ENCODE results near the gene TNRC18. TPM values are rescaled to one million over a fixed set of nuclear protein-coding genes. Genes with fewer than 3 reads are reported as not detected.
"Not testable (repeated sequence)": the region's sequence is repeated elsewhere in the genome, so short reads cannot be mapped to it uniquely, and the experiment has no call there.

The TNRC18 gene, protein sequence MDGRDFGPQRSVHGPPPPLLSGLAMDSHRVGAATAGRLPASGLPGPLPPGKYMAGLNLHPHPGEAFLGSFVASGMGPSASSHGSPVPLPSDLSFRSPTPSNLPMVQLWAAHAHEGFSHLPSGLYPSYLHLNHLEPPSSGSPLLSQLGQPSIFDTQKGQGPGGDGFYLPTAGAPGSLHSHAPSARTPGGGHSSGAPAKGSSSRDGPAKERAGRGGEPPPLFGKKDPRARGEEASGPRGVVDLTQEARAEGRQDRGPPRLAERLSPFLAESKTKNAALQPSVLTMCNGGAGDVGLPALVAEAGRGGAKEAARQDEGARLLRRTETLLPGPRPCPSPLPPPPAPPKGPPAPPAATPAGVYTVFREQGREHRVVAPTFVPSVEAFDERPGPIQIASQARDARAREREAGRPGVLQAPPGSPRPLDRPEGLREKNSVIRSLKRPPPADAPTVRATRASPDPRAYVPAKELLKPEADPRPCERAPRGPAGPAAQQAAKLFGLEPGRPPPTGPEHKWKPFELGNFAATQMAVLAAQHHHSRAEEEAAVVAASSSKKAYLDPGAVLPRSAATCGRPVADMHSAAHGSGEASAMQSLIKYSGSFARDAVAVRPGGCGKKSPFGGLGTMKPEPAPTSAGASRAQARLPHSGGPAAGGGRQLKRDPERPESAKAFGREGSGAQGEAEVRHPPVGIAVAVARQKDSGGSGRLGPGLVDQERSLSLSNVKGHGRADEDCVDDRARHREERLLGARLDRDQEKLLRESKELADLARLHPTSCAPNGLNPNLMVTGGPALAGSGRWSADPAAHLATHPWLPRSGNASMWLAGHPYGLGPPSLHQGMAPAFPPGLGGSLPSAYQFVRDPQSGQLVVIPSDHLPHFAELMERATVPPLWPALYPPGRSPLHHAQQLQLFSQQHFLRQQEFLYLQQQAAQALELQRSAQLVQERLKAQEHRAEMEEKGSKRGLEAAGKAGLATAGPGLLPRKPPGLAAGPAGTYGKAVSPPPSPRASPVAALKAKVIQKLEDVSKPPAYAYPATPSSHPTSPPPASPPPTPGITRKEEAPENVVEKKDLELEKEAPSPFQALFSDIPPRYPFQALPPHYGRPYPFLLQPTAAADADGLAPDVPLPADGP (N-terminal part only)
- polyA plus RNA-seq (ENCODE audit: insufficient read length in 4 of 4) = 100 to 1,000 TPM in 3 of 4 donors, 10 to 100 TPM in 1; 97.6 to 145 (median 131) TPM

DNA sequence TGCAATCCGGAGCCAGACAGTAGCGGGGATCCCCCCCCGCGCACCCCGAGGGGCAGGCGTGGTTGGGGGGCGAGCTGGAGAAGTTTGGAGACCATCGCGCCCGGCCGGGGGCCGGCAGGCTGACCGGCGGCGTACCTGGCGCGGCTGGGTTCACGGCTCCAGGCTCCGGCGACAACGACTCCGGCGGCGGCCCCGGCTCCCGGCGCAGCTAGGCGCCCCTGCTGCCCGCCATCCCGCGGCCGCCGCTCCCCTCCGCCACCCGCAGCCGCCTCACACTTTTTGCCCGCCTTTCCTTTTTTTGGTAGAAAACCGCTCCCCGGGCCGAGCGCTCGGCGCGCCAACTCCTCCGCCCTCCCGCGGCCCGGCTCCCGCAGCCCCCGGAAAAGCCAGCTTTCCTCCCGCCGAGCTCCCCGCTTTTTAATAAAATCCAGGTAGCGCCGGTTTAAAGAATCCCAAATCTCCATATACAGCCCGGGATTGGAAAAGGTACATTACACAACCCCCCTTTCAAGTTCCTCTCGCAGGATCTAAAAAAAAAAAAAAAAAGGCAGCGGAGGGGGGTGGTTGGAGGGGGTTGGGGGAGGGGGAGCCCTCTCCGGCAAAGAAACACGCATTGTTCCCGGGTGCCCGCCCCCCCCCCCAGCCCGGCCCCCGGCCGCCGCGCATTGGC, at the start of gene TNRC18:
TSS of gene TNRC18 (minus strand) at position 529 of the 670 bp plus-strand sequence. CDS start 2,588 bp downstream, outside the sequence.
- no peak for DNase-seq (ENCODE audit: low read depth in 4 of 4, low spot score in 2 of 4)

DNA sequence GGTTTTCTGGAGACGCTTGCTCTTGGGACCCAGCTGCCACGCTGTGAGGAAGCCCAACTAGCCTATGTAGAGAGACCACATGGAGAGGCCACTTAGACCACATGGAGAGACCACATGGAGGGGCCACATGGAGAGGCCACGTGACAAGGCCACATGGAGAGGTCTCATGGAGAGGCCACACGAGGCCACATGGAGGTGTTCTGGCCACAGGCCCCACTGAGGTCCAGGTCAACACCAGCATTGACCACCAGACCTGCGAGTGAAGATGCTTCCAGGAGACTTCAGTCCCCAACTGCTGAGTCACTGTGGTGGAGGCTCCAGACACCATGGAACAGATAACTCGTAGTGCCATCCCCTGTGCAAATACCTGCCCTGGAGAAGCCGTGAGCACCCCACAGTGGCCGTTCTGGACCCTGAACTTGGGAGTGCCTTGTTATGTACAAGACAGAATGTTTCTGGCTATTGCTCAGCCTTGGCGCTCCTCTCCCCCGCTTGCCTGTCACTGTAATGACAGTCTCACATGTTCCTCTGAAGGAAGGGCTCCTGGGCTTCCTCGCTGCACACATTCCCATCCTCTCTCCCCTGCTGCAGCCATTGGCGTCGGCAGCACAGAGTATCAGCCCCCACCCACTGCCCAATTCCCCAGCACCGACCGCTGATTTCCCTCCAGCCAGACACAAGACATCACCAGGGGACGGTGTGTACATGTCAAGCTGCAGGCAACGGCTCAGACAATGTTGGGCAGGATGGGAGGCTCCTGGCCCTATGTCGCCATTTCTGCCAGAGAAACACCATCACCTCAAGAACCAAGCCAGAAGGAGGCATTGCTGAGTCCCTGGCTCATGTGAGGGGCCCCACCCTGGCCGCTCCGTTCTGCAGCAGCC, 49.0 kb upstream of the TNRC18 start:
- no peak for DNase-seq (ENCODE audit: low read depth in 4 of 4, low spot score in 2 of 4)

DNA sequence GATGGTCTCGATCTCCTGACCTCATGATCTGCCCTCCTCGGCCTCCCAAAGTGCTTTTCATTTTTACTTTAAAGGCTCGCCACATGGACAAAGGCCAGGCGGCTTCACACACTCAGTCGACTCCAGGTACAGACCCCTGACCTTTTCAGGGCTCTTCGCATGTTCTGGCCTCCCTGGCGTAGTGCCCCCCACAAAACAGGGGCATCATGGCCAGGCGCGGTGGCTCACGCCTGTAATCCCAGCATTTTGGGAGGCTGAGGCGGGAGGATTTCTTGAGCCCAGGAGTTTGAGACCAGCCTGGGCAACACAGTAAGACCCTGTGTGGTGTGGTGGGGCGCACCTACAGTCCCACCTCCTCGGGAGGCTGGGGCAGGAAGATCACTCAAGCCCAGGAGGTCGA, 48.0 kb upstream of the TNRC18 start:
- not testable (repeated sequence) for DNase-seq (ENCODE audit: low read depth in 4 of 4, low spot score in 2 of 4)

DNA sequence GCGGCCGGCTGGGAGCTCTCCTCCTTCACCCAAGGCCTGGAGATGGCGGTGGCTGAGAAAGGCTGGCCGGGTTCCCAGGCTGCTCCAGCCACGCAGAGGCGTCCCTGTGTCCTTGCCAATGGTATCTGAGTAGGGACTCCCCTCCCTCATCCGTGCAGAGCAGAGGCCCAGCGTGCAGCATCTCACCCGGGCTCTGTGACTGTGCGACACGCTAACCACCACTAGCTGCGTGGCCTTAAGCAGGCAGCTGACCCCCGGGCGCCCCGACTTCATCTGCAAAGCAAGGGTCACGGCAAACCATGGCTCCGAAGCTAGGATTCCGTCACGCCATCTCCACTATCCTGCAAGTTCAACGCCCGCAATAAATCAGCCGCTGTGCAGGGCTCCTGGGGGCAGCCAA, 47.2 kb upstream of the TNRC18 start:
- no peak for DNase-seq (ENCODE audit: low read depth in 4 of 4, low spot score in 2 of 4)

DNA sequence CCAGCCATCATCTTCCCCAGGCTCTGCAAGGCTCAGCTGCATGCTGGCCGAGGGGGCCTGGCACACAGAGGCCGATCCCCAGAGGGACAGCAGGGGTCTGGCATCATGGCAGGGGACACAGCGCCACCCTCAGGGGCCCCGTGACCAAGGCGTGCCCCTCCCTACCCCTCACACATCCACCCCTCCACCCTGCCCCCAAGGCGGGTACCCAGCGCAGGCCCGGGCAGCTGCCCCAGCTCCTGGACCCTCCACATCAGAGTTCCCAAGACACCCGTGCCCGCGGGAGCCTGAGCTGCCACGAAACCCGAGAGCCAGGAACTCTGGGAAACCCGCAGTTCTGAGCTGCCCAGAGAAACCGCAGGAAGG, 46.5 kb upstream of the TNRC18 start:
- no peak for DNase-seq (ENCODE audit: low read depth in 4 of 4, low spot score in 2 of 4)

DNA sequence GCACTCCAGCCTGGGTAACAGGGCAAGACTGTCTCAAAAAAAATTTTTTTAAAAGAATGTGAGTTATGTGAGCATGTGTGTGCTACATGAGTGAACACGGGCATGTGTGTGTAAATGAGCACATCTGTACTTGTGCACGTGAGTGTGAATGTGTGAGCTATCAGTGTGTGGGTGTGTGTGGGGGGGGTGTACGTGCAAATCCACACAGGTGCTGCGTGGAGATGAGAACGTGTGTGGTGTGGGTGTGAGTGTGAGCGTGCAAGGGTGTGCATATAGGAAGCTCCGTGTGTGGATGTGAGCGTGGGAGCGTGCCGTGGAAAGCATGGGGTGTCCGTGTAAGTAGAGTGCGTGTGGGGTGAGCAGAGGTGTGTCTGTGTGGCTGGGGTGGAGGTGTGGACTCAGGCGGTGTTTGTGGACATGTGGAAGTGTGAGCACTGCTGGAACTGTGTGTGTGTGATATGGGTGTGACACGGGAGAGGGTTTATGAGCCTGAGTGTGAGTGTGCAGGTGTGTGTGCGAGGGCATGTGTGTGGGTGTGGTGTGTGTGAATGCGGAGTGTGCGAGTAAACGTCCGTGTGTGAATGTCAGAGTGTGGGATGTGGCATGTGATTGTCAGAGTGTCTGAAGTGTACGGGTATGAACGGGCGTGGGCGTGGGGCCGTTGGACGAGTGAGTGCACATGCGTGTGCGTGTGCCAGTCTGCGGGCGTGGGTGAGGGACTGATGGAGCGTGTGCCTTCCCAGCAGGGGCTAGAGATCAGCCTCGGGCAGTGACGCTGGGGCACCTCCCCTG, 45.9 kb upstream of the TNRC18 start:
- DNase-seq (ENCODE audit: low read depth in 4 of 4, low spot score in 2 of 4) = no peak

DNA sequence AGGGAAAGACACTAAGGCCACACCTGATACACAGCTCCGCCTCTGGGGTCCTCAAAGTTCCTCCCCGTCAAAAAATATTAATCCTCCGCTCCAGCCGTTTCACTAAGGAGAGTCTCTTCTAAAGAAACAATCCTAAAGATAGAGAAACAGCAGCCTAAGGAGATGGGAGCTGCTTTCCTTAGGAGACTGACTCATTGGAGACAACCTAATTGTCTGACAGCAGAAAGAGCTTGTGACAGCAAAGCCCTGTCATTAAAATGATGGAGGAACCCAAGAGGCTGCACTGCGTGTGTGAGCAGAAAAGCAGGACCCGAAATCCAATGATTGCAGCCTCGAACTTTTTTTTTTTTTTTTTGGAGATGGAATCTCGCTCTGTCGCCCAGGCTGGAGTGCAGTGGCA, 44.0 kb upstream of the TNRC18 start:
- DNase-seq (ENCODE audit: low read depth in 4 of 4, low spot score in 2 of 4) = no peak

DNA sequence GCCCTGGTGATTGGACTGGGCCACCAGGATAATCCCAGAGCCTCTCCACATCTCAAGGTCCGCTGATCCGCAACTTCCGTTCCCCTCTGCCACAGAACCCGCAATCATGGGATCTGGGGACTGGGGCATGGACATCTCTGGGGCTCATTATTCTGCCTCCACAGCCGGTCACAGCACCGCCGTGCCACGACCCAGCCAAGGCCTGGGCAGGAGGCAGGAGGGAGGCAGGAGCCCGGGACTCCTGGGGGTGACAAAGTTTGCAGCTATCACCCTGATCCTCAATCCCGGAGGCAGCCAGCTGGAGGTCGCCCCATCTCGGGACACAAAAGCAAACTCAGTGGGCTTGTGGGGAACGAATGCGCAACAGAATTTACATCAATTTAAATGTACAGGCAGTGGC, 42.9 kb upstream of the TNRC18 start:
- DNase-seq (ENCODE audit: low read depth in 4 of 4, low spot score in 2 of 4) = no peak

DNA sequence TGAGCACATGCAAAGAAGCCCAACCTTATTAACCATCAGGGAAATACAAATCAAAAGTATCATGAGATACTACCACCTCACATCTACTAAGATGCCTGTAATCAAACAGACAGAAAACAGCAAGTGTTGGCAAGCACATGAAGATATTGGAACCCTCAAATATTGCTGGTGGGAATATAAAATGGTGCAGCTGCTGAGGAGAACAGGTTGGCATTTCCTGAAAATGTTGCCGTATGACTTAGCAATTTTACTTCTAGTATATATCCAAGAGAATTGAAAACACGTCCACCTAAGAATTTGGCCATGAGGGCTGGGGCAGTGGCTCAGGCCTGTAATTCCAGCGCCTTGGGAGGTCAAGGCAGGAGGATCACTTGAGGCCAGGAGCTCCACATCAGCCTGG, 39.4 kb upstream of the TNRC18 start:
- DNase-seq (ENCODE audit: low read depth in 4 of 4, low spot score in 2 of 4) = no peak

DNA sequence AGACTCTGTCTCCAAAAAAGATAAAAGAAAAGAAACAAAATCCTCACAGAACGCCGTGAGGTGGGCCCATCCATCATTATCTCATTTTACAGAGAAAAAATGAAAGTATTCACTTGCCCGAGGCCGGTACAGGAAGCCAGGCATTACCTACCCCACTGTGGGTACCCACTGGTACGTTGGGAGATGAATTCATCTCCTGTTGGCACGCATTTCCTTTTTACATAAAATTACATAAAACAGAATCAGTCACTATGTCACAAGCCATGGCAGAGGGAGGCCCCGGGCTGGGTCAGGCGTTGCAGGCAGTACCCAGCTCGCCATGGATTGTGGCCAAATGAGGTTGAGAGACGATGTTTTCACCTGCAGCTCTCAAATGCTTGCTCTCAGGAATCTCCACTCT, 38.6 kb upstream of the TNRC18 start:
- no peak for DNase-seq (ENCODE audit: low read depth in 4 of 4, low spot score in 2 of 4)

DNA sequence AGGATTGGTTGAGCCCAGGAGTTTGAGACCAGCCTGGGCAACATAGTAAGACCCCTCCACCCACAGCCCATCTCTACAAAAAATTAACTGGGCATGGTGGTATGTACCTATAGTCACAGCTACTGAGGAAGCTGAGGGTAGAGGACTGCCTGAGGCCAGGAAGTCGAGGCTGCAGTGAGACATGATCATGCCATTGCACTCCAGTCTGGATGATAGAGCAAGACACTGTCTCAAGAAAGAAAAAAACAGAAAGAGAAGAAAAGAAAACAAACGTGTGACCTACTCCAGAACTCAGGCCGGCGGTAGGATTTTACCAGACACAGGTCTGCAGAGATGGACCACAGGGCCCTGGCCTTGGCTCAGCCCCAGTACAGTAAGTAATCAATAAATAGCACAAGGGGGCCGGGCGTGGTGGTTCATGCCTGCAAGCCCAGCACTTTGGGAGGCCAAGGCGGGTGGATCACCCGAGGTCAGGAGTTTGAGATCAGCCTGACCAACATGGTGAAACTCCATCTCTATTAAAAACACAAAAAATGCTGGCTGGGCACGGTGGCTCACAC, 35.4 kb upstream of the TNRC18 start:
- no peak for DNase-seq (ENCODE audit: low read depth in 4 of 4, low spot score in 2 of 4)

DNA sequence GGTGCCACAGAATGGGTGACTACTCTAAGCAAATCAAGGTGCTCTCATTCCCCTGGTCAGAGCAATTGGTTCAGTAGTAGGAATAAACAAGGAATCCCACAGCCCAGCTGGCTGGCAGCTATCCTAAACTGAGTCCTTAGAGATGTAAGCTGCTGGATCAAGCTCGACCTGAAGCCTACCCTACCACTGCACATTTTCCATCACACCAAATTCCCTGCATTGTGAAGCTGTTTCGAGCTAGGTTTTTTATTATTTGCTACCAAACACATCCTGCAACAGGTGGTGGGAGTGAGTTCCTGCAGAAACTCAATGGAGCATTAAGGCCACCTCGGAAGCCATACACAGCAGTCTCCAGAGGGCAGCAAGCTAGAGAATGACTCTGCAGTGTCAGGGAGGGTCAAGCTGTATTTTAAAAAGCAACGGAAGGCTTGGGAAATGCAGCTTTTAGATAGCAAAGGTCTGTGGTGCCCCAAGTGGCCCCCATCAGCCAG, 33.7 kb upstream of the TNRC18 start:
- DNase-seq (ENCODE audit: low read depth in 4 of 4, low spot score in 2 of 4) = no peak

DNA sequence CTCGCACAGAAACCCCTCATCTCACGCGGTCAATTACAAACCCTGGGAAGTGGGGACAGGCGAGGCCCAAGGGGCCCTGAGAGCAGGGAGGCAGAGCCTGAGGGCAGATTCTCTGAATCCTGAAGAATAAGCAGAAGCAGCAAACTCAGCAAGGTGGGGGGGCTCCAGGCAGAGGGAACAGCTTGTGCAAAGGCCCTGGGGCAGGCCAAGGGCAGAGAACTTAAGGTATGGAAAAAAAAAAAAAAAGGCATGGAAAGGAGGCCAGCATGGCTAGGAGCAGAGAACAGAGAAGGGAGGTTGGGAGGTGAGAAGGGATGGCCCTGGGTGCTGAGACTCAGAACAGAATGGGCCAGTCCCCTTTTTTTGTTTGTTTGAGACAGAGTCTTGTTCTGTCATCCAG, 32.8 kb upstream of the TNRC18 start:
- no peak for DNase-seq (ENCODE audit: low read depth in 4 of 4, low spot score in 2 of 4)

DNA sequence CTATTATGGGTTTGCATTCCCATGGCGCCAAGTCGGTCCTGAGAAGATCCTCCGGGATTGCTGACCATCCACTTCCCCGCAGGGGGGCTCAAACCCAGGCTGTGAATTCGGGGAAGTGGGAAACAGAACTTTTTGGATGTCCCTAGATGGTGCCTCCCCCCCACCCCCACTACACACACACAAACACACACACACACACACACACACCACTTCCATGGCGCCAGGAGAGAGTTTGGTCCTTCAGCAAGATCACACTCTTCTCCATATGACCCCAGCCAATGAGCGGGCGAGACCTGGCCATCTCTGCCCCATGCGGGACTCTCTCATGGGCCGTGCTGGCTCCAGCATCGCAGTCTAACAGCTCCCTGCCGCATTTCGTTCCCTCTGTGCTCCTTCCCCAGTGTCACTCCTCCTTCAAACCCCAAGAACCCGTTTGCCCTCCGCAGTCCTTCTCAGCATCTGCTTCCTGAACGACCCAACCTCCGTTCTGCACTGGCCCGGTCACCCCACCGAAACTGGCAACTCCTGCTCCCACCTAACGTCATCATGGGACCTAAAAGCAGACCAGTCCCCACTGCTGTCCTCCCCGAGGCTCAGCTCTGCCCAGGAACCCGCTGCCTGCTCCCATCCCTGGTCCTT, 32.1 kb upstream of the TNRC18 start:
- no peak for DNase-seq (ENCODE audit: low read depth in 4 of 4, low spot score in 2 of 4)

DNA sequence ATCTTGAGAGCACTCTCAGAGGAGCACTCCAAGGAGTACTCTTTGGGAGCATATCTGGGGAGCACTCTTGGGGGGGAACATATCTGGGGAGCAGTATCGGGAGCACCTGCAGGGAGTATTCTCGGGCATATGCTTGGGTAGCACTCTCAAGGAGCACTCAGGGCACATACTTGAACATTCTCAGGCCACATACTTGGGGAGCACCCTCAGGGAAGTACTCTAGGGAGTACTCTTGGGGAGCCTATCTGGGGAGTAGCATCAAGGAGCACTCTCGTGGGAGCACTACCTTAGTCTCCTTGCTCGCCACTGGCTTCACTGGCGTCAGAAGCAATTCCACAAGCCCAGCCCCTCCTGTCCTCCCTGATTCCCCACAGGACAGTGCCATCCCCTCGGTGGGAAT, 31.5 kb upstream of the TNRC18 start:
- DNase-seq (ENCODE audit: low read depth in 4 of 4, low spot score in 2 of 4) = no peak

DNA sequence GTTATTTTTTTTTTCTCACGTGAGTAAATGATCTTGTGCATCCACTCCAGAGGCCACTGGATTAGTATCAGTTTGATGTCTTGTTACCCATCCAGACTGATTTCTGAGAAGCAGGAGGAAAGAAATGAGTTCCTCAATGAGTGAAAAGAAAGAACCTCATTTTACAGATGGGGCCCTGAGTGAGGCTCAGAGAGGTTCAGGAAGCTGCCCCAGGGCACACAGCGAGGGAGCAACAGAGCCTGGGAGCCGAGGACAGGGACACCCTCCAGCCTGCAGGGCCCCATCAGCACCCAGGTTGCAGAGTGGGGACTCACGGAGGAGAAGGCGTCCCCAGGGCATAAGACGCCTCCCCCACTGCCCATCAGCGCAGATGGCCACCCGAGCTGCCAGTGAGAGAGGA, 30.9 kb upstream of the TNRC18 start:
- no peak for DNase-seq (ENCODE audit: low read depth in 4 of 4, low spot score in 2 of 4)

DNA sequence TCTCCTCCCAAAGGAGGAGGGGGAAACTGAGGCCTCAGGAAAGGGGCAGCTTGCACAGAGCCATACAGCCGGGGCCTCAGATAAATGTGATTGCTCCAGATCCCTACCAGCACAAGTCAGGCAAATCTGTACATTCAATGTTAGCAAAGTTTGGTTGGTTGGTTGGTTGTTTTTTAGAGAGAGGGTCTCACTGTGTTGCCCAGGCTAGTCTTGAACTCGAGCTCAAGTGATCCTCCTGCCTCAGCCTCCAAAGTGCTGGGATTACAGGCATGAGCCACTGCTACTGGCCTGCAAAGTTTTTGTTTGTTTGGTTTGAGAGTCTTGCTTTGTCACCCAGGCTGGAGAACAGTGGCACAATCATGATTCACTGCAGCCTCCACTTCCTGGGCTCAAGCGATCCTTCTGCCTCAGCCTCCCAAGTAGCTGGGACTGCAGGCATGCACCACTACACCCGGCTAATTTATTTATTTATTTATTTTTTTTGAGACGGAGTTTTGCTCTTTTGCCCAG, 30.0 kb upstream of the TNRC18 start:
- no peak for DNase-seq (ENCODE audit: low read depth in 4 of 4, low spot score in 2 of 4)

All from left renal cortex interstitium (tissue), 4 donors.